ENCODE data around the gene ASB11.
A peak's percentile ranks its signal among the peaks of the same experiment; 100 is the strongest.

The ASB11 gene

GRCh38 chrX:15315509-15315908 is at the start of gene ASB11:
ASB11 (minus strand) TSS chrX:15315640; CDS start chrX:15315605, 35 bp downstream.
- DNase-seq (ENCODE audit: low read depth in 2 of 2) = no peak

- DNase-seq (ENCODE audit: low read depth in 2 of 2) = no peak
These were observed 44.3 kb upstream of the ASB11 start for GRCh38 chrX:15359701-15360100.

GRCh38 chrX:15358533-15358932 is 43.1 kb upstream of the ASB11 start:
- no peak for DNase-seq (ENCODE audit: low read depth in 2 of 2)

GRCh38 chrX:15356444-15356843 is 41.0 kb upstream of the ASB11 start:
- no peak for DNase-seq (ENCODE audit: low read depth in 2 of 2)

- DNase-seq (ENCODE audit: low read depth in 2 of 2) = no peak
These were observed 35.0 kb upstream of the ASB11 start for GRCh38 chrX:15350329-15350996.

GRCh38 chrX:15349046-15349445 is 33.6 kb upstream of the ASB11 start:
- DNase-seq (ENCODE audit: low read depth in 2 of 2) = no peak

GRCh38 chrX:15345976-15346375 is 30.5 kb upstream of the ASB11 start:
- DNase-seq (ENCODE audit: low read depth in 2 of 2) = no peak

- no peak for DNase-seq (ENCODE audit: low read depth in 2 of 2)
These were observed 28.7 kb upstream of the ASB11 start for GRCh38 chrX:15344106-15344505.

GRCh38 chrX:15343075-15343476 is 27.6 kb upstream of the ASB11 start:
- DNase-seq (ENCODE audit: low read depth in 2 of 2) = no peak

- no peak for DNase-seq (ENCODE audit: low read depth in 2 of 2)
These were observed 25.4 kb upstream of the ASB11 start for GRCh38 chrX:15340867-15341266.

- no peak for DNase-seq (ENCODE audit: low read depth in 2 of 2)
These were observed 20.6 kb upstream of the ASB11 start for GRCh38 chrX:15336023-15336413.

- peak; percentile 91 to 92 for DNase-seq (ENCODE audit: low read depth in 2 of 2)
These were observed 19.9 kb upstream of the ASB11 start, which contains the start of gene PIGA for GRCh38 chrX:15335135-15336022. PIGA (minus strand) TSS chrX:15335523; CDS start chrX:15331930, 3,593 bp downstream.

GRCh38 chrX:15334561-15334960 is 19.1 kb upstream of the ASB11 start:
- no peak for DNase-seq (ENCODE audit: low read depth in 2 of 2)

GRCh38 chrX:15328821-15329220 is 13.4 kb upstream of the ASB11 start:
- no peak for DNase-seq (ENCODE audit: low read depth in 2 of 2)

GRCh38 chrX:15328131-15328530 is 12.7 kb upstream of the ASB11 start:
- no peak for DNase-seq (ENCODE audit: low read depth in 2 of 2)

- no peak for DNase-seq (ENCODE audit: low read depth in 2 of 2)
These were observed 7.0 kb upstream of the ASB11 start for GRCh38 chrX:15322472-15322871.

GRCh38 chrX:15322072-15322471 is 6.6 kb upstream of the ASB11 start:
- no peak for DNase-seq (ENCODE audit: low read depth in 2 of 2)

GRCh38 chrX:15321447-15321846 is 6.0 kb upstream of the ASB11 start:
- no peak for DNase-seq (ENCODE audit: low read depth in 2 of 2)

- no peak for DNase-seq (ENCODE audit: low read depth in 2 of 2)
These were observed 4.9 kb upstream of the ASB11 start for GRCh38 chrX:15320297-15320696.

GRCh38 chrX:15319075-15319474 is 3.6 kb upstream of the ASB11 start:
- DNase-seq (ENCODE audit: low read depth in 2 of 2) = no peak

- no peak for DNase-seq (ENCODE audit: low read depth in 2 of 2)
These were observed 968 bp downstream of the ASB11 start for GRCh38 chrX:15314472-15314871.

GRCh38 chrX:15311119-15311518 is 4.3 kb downstream of the ASB11 start:
- DNase-seq (ENCODE audit: low read depth in 2 of 2) = no peak

- DNase-seq (ENCODE audit: low read depth in 2 of 2) = peak in 1 of 2 experiments; percentile 5
These were observed 5.3 kb downstream of the ASB11 start for GRCh38 chrX:15310117-15310516.

Measured in fibroblast of skin of left quadriceps (primary cell).